ENCODE measurements around the gene QDPR. TPM values are rescaled to one million over a fixed set of nuclear protein-coding genes. Genes with fewer than 3 reads are reported as not detected.

Gene QDPR
- total and polyA plus RNA-seq, 8 donors = 11.4 to 56.8 (median 16.8) TPM

- Histone ChIP-seq H3K4me3 (no peak overlapping the region), H3K36me3 (no peaks in the 10 kb centered on the region), H3K27ac (no peak overlapping the region), H3K4me1 (no peaks in the 10 kb centered on the region), H3K27me3 (no peaks in the 10 kb centered on the region), H3K9me3 (no peaks in the 10 kb centered on the region)
- FAIRE-seq = no peak
- intact Hi-C loops (cut with DNase I) = loop anchor here in 1 of 3 donors (10.0 kb wide), 1 partner anchor 254 kb away; no protein-coding TSS in a partner anchor
- DNase-seq = no peak
- TF ChIP-seq CTCF (IDR thresholded peaks at IDR 0.05) = no peak
- WGBS, 2 donors = 75 to 83% methylated on average over 3 of the region's 3 CpGs
- ATAC-seq = no peak
Measured at GRCh38 chr4:17550549-17550948, 38.7 kb upstream of the QDPR start.

GRCh38 chr4:17546678-17547077, 34.8 kb upstream of the QDPR start:
- ATAC-seq = no peak
- Histone ChIP-seq H3K36me3 (no peaks in the 10 kb centered on the region), H3K4me1 (no peaks in the 10 kb centered on the region), H3K4me3 (no peak overlapping the region), H3K27ac (no peak overlapping the region), H3K27me3 (no peaks in the 10 kb centered on the region), H3K9me3 (no peaks in the 10 kb centered on the region)
- intact Hi-C loops (cut with DNase I) = loop anchor here in 2 of 3 donors (5.0 kb wide), 2 partner anchors 91 to 96 kb away; no protein-coding TSS in a partner anchor
- 65 to 73% methylated on average over 12 of the region's 12 CpGs for WGBS, 2 donors
- no peak for DNase-seq
- no peak for FAIRE-seq
- TF ChIP-seq CTCF (IDR thresholded peaks at IDR 0.05) = no peak

GRCh38 chr4:17546222-17546621, 34.3 kb upstream of the QDPR start:
- Histone ChIP-seq H3K27ac (no peak overlapping the region), H3K27me3 (no peaks in the 10 kb centered on the region), H3K9me3 (no peaks in the 10 kb centered on the region), H3K36me3 (no peaks in the 10 kb centered on the region), H3K4me3 (no peak overlapping the region), H3K4me1 (no peaks in the 10 kb centered on the region)
- whole genome bisulfite sequencing, 2 donors = 70 to 71% methylated on average over 10 of the region's 10 CpGs
- no peak for TF ChIP-seq CTCF (IDR thresholded peaks at IDR 0.05)
- FAIRE-seq = no peak
- intact Hi-C loops (cut with DNase I) = loop anchor here in 2 of 3 donors (5.0 kb wide), 2 partner anchors 91 to 96 kb away; no protein-coding TSS in a partner anchor
- no peak for DNase-seq
- no peak for ATAC-seq

- Histone ChIP-seq H3K4me3 (no peak overlapping the region), H3K9me3 (no peaks in the 10 kb centered on the region), H3K27ac (no peak overlapping the region), H3K4me1 (no peaks in the 10 kb centered on the region), H3K27me3 (no peaks in the 10 kb centered on the region), H3K36me3 (no peaks in the 10 kb centered on the region)
- 63 to 67% methylated on average over 11 of the region's 11 CpGs for WGBS, 2 donors
- DNase-seq = no peak
- intact Hi-C loops (cut with DNase I) = loop anchor here in 2 of 3 donors (5.0 kb wide), 2 partner anchors 92 to 97 kb away; no protein-coding TSS in a partner anchor
- no peak for FAIRE-seq
- no peak for TF ChIP-seq CTCF (IDR thresholded peaks at IDR 0.05)
- no peak for ATAC-seq
Measured at GRCh38 chr4:17545374-17546140, 33.7 kb upstream of the QDPR start.

- intact Hi-C loops (cut with DNase I) = loop anchor here in 2 of 3 donors (5.0 kb wide), 2 partner anchors 92 to 97 kb away; no protein-coding TSS in a partner anchor
- no peak overlapping the region for H3K4me3 ChIP-seq
- WGBS, 2 donors = 45 to 57% methylated on average over 3 of the region's 3 CpGs
- no peaks in the 10 kb centered on the region for H3K4me1 ChIP-seq
- H3K9me3 ChIP-seq = no peaks in the 10 kb centered on the region
- no peaks in the 10 kb centered on the region for H3K27me3 ChIP-seq
- peak in 1 of 4 donors; percentile 22 for ATAC-seq
- FAIRE-seq = no peak
- no peaks in the 10 kb centered on the region for H3K36me3 ChIP-seq
- TF ChIP-seq CTCF (IDR thresholded peaks at IDR 0.05) = no peak
- peak overlapping the region in 1 of 4 donors; percentile 51 for H3K27ac ChIP-seq
- DNase-seq = no peak
Measured at GRCh38 chr4:17544831-17545234, 32.9 kb upstream of the QDPR start.
